Transverse colon (tissue), 4 donors: ENCODE measurements around the gene MICB. TPM values are rescaled to one million over a fixed set of nuclear protein-coding genes. Genes with fewer than 3 reads are reported as not detected.

Experiments
- DNase-seq: peaks from one replicate; pipeline ENCODE4 v3.0.0-alpha.2; 2019
- H3K27ac ChIP-seq, 4 donors: fragments of 200-600 bp; sonication (generic); 2 replicates each; pipeline ENCODE4 v1.5.1; 2016 to 2018; ENCODE audit warnings: inconsistent platforms in 4 of 4
- H3K27me3 ChIP-seq: fragments of 200-600 bp; sonication (generic); 2 replicates; pipeline ENCODE4 v1.5.1; 2017; ENCODE audit warnings: inconsistent platforms
- H3K36me3 ChIP-seq, 4 donors: fragments of 200-600 bp; sonication (generic); 2 replicates each; pipeline ENCODE4 v1.5.1; 2017 to 2019; ENCODE audit warnings: inconsistent platforms in 4 of 4
- H3K4me1 ChIP-seq, 4 donors: fragments of 200-600 bp; sonication (generic); 2 replicates each; pipeline ENCODE4 v1.5.1; 2017 to 2020; ENCODE audit warnings: inconsistent platforms in 4 of 4
- H3K4me3 ChIP-seq, 4 donors: fragments of 200-600 bp; sonication (generic); 1 replicate in 1 of 4; 2 replicates in 3 of 4; pipeline versions ENCODE4 v1.5.1 to v1.6.1; 2017 to 2019; ENCODE audit warnings: inconsistent platforms in 4 of 4
- H3K9me3 ChIP-seq, 2 donors: fragments of 200-600 bp; sonication (generic); 2 replicates each; pipeline ENCODE4 v1.5.1; 2017 to 2019; ENCODE audit warnings: inconsistent platforms in 2 of 2
- CTCF ChIP-seq, 5 experiments: fragments of 200-600 bp in 3 of 5; fragments of 450-650 bp in 2 of 5; sonication (generic) in 3 of 5; IDR thresholded peaks; 1 replicate in 2 of 5; 2 replicates in 3 of 5; pipeline ENCODE4 v1.5.1; 2016 to 2017; ENCODE audit warnings: antibody characterized with exemption in 5 of 5, inconsistent platforms in 3 of 5, mild to moderate bottlenecking in 2 of 5, moderate library complexity in 1 of 5
- EP300 ChIP-seq: sonication (generic); formaldehyde crosslinking; IDR thresholded peaks from one replicate; pipeline ENCODE4 v1.6.1; 2017; ENCODE audit warnings: antibody characterized with exemption, low read depth
- POLR2A ChIP-seq: fragments of 450-650 bp; IDR thresholded peaks from one replicate; pipeline ENCODE4 v1.6.1; 2016; ENCODE audit warnings: antibody characterized with exemption, mild to moderate bottlenecking, moderate library complexity
- POLR2AphosphoS5 ChIP-seq, 3 donors: sonication (generic); formaldehyde crosslinking; IDR thresholded peaks; one replicate each; pipeline ENCODE4 v1.6.1; 2016; ENCODE audit warnings: antibody characterized with exemption in 3 of 3
- WGBS, 2 donors: methylation state at CpG; one replicate each; pipeline ENCODE4 v1.1.5; 2018; ENCODE audit warnings: low coverage in 1 of 2; 5-methylcytosine and 5-hydroxymethylcytosine counted together
- in situ Hi-C, 4 donors: fragments of 200-750 bp; cut with MboI; loops; one replicate each; pipeline versions ENCODE4 v1.15.0 to v1.15.1; 2017; ENCODE audit warnings: low sequenced_read_pairs in 3 of 4, low pct_ligation_motif_present in 1 of 4, low pct_unique_long_range_greater_than_20kb in 1 of 4
- intact Hi-C: fragments of 100-400 bp; cut with DNase I; formaldehyde crosslinking; loops from one replicate; pipeline ENCODE4 v1.15.1; 2023; ENCODE audit warnings: low total_unique reads
- total RNA-seq, 4 donors: library from RNA; depleted of rRNA; stranded (reverse); fragments of >200 nt; gene quantifications; one replicate each; pipeline ENCODE4 v1.1.0, GENCODE V29; 2016

Gene MICB
- total RNA-seq, 4 donors from 2014 or later = 1.4 to 9.7 (median 4.0) TPM

GRCh38 chr6:31460361-31461025 lies 37.5 kb upstream of the MICB start:
- Histone ChIP-seq H3K27ac (no peak overlapping the region), H3K9me3 (no peaks in the 10 kb centered on the region), H3K4me1 (peaks cover 7 to 23% (median 14%) of the 10 kb centered on the region in 4 donors), H3K36me3 (no peaks in the 10 kb centered on the region), H3K4me3 (no peak overlapping the region), H3K27me3 (no peaks in the 10 kb centered on the region)
- in situ Hi-C loops = no loop called here
- intact Hi-C loops = no loop called here
- 91 to 98% methylated on average over 4 to 5 of the region's 5 CpGs for WGBS, 2 donors
- DNase-seq = no peak
- TF ChIP-seq EP300 (no peak), CTCF (IDR thresholded peaks at IDR 0.05) (no peak), POLR2A (no peak), POLR2AphosphoS5 (IDR thresholded peaks at IDR 0.05) (no peak)

- no peaks in the 10 kb centered on the region for H3K27me3 ChIP-seq
- peak overlapping the region in 3 of 4 donors; percentile 40 to 69 (median 45) for H3K4me3 ChIP-seq
- 51 to 100% methylated on average over 1 to 11 of the region's 11 CpGs for WGBS, 2 donors
- no peaks in the 10 kb centered on the region for H3K9me3 ChIP-seq
- in situ Hi-C loops = no loop called here
- peak overlapping the region; percentile 76 to 84 (median 80) for H3K27ac ChIP-seq
- DNase-seq = no peak
- intact Hi-C loops = no loop called here
- no peaks in the 10 kb centered on the region for H3K36me3 ChIP-seq
- peaks cover 7 to 23% (median 15%) of the 10 kb centered on the region in 4 donors for H3K4me1 ChIP-seq
- no peak for TF ChIP-seq POLR2A
- no peak for TF ChIP-seq POLR2AphosphoS5 (IDR thresholded peaks at IDR 0.05)
- no peak for TF ChIP-seq EP300
- TF ChIP-seq CTCF (IDR thresholded peaks at IDR 0.05) = no peak
These were observed 35.6 kb upstream of the MICB start for GRCh38 chr6:31462026-31462963.

- in situ Hi-C loops (no loop called here), intact Hi-C loops (no loop called here)
- no peaks in the 10 kb centered on the region for H3K27me3 ChIP-seq
- H3K4me3 ChIP-seq = peak overlapping the region; percentile 40 to 69 (median 55)
- DNase-seq = peak; percentile 96
- no peaks in the 10 kb centered on the region for H3K36me3 ChIP-seq
- peak; percentile 97 for TF ChIP-seq POLR2A
- peak; percentile 91 to 97 (median 96) for TF ChIP-seq POLR2AphosphoS5 (IDR thresholded peaks at IDR 0.05)
- no peak for TF ChIP-seq CTCF (IDR thresholded peaks at IDR 0.05)
- peak overlapping the region; percentile 76 to 84 (median 80) for H3K27ac ChIP-seq
- H3K9me3 ChIP-seq = no peaks in the 10 kb centered on the region
- peaks cover 7 to 23% (median 15%) of the 10 kb centered on the region in 4 donors for H3K4me1 ChIP-seq
- 8 to 50% methylated on average over 1 to 29 of the region's 29 CpGs for WGBS, 2 donors
These were observed 34.7 kb upstream of the MICB start for GRCh38 chr6:31462964-31463870.
